Fibroblast of mammary gland (primary cell): ENCODE results near the gene RAMP3.
A peak's percentile ranks its signal among the peaks of the same experiment; 100 is the strongest.

Experiments
- DNase-seq: peaks from one replicate; pipeline ENCODE4 v3.0.0-alpha.2; 2010; ENCODE audit warnings: low read depth
- H3K4me3 ChIP-seq: 2 replicates; pipeline ENCODE4 v1.5.1; 2011; ENCODE audit warnings: low read depth, mild to moderate bottlenecking, low read length, moderate library complexity; ENCODE audit not compliant: control insufficient read depth
- TF ChIP-seq, protein P1 (sequence below): conservative IDR thresholded peaks from 2 replicates; pipeline ENCODE4 v1.5.1; 2011; ENCODE audit warnings: low read depth, low read length, inconsistent platforms; ENCODE audit not compliant: control insufficient read depth, insufficient read depth

RAMP3 gene

GRCh38 chr7:45130910-45131309, 26.7 kb upstream of the RAMP3 start:
- TF ChIP-seq, protein P1, sequence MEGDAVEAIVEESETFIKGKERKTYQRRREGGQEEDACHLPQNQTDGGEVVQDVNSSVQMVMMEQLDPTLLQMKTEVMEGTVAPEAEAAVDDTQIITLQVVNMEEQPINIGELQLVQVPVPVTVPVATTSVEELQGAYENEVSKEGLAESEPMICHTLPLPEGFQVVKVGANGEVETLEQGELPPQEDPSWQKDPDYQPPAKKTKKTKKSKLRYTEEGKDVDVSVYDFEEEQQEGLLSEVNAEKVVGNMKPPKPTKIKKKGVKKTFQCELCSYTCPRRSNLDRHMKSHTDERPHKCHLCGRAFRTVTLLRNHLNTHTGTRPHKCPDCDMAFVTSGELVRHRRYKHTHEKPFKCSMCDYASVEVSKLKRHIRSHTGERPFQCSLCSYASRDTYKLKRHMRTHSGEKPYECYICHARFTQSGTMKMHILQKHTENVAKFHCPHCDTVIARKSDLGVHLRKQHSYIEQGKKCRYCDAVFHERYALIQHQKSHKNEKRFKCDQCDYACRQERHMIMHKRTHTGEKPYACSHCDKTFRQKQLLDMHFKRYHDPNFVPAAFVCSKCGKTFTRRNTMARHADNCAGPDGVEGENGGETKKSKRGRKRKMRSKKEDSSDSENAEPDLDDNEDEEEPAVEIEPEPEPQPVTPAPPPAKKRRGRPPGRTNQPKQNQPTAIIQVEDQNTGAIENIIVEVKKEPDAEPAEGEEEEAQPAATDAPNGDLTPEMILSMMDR = no peak

GRCh38 chr7:45131891-45132290, 25.7 kb upstream of the RAMP3 start:
- DNase-seq = no peak
- H3K4me3 ChIP-seq = no peak overlapping the region
- TF ChIP-seq, protein P1 = no peak

More at GRCh38 chr7:45130910-45131309, 26.7 kb upstream of the RAMP3 start:
- H3K4me3 ChIP-seq = no peak overlapping the region
- no peak for DNase-seq

- H3K4me3 ChIP-seq = no peak overlapping the region
Observed at GRCh38 chr7:45132708-45133320, 24.8 kb upstream of the RAMP3 start.

GRCh38 chr7:45133352-45133751, 24.2 kb upstream of the RAMP3 start:
- H3K4me3 ChIP-seq = no peak overlapping the region
- TF ChIP-seq, protein P1 = no peak
- DNase-seq = no peak

More at GRCh38 chr7:45132708-45133320, 24.8 kb upstream of the RAMP3 start:
- no peak for DNase-seq
- TF ChIP-seq, protein P1 = no peak

DNA sequence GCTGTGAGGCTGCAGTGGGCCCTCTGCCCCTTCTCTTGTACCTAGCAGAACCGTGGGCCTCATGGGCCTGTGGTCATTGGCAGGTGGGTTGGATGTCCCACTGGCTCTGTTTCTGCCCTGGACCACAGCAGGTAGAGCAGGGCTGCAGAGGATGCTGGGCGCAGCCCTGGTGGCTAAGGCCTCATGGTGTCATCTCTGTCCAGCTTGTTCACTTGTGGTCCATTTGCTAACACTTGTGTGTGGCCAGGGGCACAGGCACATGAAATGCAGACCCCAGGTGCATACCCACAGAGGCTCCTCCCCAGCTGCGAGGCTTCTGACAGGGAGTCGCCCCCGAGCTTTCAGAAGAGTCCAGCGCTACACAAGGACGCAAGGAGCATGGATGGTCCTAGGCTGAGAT, 23.7 kb upstream of the RAMP3 start:
- no peak for DNase-seq
- H3K4me3 ChIP-seq = no peak overlapping the region
- TF ChIP-seq, protein P1 = no peak

- no peak overlapping the region for H3K4me3 ChIP-seq
Observed at GRCh38 chr7:45136106-45137060, 21.2 kb upstream of the RAMP3 start.

More at GRCh38 chr7:45136106-45137060, 21.2 kb upstream of the RAMP3 start:
- DNase-seq = peak; percentile 82
- TF ChIP-seq, protein P1 = peak; percentile 96
